GM21360 (cell line): ENCODE results near the gene DOLK.
"Not testable (repeated sequence)": the region's sequence is repeated elsewhere in the genome, so short reads cannot be mapped to it uniquely, and the experiment has no call there.

Experiments used
- ATAC-seq: cut with Tn5 transposase; IDR thresholded peaks from one replicate; pipeline ENCODE4 v1.9.1; 2021; ENCODE audit warnings: mild to moderate bottlenecking, moderate library complexity; ENCODE audit not compliant: unreplicated experiment

The DOLK gene

DNA sequence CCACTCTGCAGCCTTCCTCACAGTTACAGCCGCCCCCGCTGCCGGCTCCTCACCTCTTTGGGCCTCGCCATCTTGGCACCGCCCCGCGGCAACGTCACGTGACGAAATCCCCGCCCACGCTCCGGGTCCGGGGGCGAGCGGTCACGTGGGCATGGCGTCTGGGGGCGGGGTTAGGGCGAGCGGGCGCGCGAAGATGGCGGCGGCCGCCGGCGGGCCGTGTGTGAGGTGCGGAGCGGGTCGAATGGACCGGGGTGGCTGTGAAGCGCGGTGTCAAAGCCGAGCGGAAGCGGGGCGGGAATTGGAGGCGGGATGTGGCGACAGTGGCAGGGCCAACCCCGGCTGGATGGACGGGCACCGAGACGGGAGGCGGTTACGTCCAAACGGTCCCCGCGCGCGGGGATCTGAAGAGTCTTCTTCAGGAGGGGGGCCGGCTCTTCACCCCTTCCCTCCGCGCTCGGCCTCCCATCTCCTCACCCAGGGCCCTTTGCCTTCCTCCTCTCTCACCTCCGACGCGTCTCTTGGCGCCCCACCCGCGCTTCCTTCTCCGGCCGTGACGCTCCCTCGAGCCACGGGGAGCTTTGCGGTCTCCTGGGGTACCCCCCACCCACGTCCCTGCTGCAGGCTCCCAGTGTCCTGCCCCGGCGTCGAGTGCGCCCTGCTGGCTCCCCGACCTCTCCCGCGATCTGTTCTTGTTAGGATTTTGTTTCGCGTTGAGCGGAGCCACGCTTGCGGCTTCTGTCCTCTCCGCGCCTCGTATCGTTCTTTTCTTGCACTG is at the start of gene DOLK, which contains the start of gene NUP188:
Gene DOLK (minus strand): TSS at position 77 of the 775 bp plus-strand sequence. CDS start 300 bp downstream, outside the sequence.
Gene NUP188 (plus strand): TSS at position 173 of the 775 bp plus-strand sequence. CDS start 21 bp downstream, at position 194.
- ATAC-seq: peak; percentile 64

DNA sequence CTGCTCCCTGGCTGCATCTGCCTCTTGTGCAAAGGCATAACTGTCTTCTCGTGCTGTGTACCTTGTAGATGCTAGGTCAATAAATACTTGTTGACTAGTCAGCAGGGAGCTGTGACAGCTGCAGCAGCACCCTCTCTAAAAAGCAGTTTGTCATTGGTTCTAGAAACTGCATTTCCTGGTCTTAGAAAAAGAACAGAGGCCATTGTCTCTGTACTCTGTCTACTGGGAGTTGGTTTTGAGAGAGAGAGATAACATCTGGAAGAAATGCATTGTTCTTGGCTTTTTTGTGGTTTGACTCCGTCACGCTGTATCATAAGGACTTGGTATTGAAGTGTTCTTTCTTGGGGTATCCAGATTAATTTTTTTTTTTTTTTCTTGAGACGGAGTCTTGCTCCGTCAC is 48.4 kb upstream of the DOLK start:
- no peak for ATAC-seq

DNA sequence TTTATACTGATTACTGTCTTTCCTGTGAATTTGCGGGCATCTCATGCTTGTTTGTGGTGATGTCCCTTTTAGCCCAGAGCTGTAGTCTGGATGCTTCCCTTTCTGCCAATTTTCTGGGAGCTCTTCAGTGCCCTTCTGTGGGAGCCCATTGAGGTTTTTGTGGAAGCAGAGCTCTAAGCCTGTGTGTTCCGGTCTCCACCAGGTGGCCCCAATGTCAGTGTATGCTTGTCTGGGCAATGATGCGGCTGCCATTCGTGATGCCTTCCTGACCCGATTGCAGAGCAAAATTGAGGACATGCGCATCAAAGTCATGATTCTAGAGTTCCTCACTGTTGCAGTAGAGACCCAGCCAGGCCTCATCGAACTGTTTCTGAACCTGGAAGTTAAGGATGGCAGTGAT is 45.6 kb upstream of the DOLK start:
- ATAC-seq: no peak

DNA sequence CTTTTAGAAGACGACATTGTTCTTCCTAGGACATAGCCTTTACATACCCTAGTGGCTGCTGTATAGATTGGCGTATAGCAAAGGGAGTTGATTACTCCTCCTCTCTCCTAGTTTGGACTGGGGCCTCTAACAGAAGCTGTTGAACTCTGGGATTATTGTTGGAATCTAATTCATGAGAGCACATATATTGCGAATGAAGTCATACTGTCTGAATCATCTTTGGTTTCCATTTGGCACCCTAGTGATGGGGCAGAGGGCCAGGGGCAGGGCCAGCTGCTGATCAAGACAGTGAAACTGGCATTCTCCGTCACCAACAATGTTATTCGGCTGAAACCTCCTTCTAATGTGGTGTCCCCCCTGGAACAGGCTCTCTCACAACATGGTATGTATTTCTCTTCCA is 40.4 kb upstream of the DOLK start:
- no peak for ATAC-seq

DNA sequence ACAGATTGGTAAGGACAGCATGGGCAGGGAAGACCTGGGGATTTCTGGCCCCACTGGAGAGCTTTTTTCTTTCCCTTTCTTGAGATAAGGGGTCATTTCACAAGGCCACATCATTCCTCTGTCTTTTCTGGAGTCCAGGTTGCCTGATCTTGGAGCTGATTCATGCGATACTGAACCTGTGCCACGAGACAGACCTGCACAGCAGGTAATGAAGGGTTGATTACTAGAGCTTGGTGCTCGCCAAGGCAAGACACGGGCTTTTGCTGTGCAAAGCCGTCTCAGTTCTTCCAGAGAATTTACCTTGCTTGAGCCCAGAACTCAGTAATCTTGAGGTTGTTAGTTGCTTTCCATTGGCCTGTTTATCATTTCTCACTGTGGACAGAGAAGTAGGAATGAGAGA is 39.3 kb upstream of the DOLK start:
- ATAC-seq: no peak

DNA sequence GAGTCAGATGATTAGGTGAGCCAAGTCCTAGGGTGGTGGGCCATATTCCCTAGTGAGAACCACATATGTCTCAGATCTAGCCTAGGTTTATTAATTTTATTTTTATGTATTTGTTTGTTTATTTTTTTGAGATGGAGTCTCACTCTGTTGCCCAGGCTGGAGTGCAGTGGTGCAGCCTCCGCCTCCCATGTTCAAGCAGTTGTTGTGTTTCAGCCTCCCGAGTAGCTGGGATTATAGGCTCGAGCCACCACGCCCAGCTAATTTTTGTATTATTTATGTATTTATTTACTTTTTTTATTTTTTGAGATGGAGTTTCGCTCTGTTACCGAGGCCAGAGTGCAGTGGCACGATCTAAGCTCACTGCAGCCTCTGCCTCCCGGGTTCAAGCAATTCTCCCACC is 36.1 kb upstream of the DOLK start:
- no peak for ATAC-seq

DNA sequence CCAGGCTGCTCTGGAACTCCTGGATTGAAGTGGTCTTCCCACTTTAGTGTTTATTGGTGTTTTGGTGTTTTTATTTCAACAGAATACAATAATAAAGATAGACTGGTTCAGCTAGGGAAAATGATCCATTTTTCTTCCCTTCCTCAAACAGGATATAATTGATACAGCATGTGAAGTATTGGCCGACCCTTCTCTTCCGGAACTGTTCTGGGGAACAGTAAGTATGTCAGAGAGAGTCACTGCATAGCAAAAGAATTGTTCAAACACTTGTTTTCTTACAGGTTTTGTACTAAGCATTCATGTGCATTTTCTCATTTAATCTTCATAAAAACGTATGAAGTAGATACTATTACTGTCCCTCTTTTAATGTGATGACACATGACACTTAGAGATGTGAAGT is 31.7 kb upstream of the DOLK start:
- ATAC-seq: no peak

DNA sequence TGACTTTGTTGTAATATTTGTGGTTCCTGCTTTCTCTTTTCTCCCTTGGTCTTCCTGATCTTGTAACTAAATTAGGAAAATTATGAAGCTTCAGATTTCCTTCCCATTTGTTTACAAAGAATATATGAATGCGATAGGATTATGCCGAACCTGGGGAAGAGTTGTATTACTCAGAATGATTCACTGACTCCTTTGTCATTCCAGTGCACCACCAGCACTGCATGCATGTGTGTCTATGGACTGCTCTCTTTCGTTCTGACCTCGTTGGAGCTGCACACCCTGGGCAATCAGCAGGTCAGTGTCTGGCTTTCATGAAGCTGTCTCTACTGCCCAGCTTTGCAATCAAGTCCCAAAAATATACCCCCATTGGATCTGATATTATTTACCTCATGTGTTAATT is 25.6 kb upstream of the DOLK start:
- ATAC-seq: no peak

DNA sequence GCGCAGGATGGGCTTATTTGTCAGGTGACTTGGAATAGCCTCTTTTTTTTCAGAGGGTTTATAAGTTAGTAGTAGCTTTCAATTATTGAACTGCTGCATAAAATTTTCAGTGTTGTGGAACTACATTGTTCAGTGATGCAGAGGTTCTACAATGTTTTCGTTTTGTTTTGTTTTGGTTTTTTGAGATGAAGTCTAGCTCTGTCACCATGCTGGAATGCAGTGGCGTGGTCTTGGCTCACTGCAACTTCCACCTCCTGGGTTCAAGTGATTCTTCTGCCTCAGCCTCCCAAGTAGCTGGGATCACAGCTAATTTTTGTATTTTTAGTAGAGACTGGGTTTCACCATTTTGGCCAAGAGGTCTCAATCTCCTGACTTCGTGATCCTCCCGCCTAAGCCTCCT is 22.1 kb upstream of the DOLK start:
- ATAC-seq: no peak

DNA sequence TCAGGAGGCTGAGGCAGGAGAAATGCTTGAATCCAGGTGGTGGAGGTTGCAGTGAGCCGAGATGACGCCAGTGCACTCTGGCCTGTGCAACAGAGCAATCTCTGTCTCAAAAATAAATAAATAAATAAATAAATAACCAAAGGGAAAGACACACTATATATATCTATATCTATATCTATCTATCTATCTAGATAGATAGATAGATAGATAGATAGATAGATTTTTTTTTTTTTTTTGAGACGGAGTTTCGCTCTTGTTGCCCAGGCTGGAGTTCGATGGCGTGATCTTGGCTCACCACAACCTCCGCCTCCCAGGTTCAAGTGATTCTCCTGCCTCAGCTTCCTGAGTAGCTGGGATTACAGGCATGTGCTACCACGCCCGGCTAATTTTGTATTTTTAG is 14.0 kb upstream of the DOLK start:
- ATAC-seq: not testable (repeated sequence)

DNA sequence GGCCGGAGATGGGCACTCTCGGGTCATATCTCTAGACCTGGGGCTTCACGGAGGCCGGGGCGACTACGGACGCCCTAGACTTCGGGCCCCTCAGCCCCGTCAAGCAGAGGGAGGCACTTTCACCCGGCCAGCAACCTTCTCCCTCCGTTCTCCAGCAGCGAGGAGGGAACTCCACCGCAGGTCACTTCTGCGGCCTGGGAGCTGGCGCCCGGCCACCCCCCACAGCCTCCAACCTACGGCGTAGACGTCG is 201 bp downstream of the DOLK start:
- ATAC-seq: no peak

DNA sequence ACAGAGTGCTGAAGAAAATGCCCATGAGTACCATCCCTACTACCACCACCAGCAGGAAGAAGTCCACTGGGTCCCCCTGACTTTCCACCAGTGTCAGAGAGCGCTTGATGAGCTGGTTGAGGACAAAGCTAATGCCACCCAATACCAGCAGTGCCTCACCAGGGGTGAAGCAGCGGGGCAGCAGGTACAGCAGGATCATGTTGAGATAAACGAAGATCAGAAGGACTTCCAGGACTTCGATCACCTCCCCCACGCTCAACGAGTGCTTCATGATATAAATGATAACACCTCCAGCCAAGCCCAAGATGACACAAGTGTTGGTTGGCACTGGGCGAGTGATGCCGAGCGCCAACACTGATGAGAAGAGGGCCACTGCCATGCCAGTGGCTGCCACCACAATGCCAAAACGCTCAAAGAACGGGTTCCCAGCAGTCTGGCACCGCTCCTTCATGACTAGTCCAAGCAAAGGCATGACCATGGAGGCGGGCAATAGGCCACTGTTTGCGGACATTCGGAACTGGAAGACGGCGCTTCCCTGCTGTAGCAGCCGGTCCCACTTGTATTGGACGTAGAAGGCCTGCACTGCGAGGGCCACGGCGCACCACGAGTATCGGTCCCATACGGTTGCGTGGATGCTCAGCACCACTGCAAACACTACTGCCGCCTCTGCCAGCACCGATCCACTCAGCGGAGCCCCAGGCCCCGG is 679 bp downstream of the DOLK start:
- ATAC-seq: peak; percentile 19

DNA sequence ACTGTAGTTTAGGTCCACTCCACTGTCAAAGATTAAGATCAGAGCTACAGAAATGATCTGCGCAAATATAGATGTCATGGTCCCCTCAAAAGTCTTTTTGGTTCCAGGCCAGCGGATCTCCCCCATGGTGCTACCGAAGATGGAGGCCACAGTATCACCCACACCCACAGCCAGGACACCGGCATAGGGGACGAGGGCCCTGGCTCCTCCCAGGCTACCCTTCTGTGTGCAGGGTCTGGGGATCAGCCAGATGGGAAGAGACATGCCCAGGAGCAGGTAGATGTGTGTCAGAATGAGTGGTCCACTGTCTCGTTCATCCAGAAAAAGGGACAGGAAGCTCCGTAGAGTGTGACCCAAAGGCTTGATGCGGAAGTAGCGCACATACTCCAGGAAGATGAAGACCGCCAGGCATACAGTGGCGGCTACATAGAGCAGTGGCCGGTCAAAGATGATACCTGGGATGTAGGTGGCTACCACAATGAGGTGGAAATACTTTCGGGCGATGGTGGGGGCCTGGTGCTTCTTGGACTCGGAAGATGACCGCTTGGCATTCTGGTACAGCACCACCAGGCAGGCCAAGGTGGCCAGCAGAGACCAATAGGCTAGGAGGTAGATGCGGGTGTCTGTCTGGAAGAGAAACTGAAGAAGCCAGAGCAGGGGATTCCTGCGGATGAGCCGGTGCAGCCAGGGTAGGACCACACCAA is 1.5 kb downstream of the DOLK start:
- no peak for ATAC-seq

DNA sequence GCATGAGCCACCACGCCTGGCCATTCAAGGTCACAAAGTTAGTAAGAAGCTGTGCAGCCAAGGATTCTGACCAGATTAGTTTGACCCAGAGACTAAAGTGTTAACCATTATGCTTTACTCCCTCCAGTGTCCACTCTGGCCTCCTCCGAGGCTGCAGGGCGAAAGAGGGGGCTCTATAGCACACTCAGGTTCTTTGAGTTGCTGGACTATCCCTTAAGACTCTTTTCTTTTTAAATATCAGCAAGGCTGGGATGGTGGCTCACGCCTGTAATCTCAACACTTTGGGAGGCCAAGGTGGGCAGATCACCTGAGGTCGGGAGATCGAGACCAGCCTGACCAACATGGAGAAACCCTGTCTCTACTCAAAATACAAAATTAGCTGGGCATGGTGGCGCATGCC is 2.4 kb downstream of the DOLK start:
- ATAC-seq: not testable (repeated sequence)

DNA sequence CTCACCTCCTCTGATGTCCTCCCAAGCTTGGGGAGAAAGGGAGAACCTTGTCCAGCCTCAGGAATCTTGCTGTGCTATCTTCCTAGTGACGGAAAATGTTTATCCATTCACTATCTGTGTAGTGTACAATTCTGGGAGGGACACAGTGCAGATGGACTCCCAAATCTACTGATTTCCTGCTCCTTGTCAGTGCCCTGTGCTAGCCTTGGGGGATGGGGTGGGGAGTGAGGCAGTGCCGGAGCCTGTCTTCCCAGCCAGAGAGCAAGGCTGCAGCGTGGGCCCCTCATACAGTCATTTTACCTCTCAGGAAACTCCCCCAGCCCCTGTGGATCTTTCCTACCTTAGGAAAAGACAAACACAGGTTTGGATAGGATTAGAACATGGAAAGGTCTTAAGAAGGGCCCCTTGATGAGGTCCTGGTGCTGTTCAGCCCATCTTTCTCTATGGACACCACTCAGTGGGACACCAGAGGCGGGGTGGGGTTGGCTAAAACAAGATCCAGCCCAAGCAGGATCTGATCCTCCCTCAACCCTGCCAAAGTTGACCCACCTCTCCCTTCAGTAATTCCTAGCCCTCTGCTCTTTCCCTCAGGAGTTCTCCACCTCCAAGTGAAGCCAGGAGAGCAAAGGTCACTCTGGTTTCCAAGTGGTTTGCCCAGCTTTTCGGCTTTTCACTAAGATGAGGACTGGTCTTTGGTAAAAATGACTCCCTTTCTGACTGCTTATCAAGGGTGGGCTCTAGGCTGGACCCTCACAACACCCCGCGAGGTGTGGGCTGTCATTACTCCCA is 3.4 kb downstream of the DOLK start:
- no peak for ATAC-seq

DNA sequence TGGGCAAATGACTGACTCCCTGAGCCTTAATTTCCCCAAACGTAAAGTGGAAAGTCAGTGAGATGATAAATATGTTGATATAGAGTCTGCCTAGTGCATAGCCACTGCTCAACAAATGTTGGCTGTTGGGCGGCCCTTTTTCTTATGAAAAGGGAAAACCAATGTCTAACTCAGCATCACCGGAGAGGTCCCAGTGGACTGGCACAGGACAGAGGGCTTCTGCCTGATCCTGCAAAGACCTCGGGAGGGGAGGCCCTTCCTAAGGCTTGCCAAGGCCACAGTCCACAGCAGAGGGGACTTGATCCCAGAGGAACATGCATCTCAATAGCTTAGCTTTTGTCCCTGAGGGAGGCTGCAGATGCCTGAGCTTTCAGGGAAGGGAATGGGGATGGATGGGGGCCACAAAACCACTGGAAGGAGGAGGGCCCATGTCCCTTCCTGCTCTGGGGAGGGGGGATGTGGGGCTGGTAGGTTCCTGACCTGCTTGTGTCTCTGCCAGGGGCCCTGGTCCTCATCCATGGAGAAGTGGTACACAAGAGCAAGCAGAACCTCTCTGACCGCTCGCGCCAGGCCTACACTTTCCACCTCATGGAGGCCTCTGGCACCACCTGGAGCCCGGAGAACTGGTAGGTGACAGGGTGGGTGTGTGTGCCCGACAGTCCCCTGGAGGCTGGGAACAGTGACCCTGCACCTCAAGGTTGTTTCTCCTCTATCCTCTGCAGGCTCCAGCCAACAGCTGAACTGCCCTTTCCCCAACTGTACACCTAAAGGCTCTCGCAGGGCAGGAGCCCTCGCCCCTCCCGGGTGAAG is 6.3 kb downstream of the DOLK start:
- no peak for ATAC-seq

DNA sequence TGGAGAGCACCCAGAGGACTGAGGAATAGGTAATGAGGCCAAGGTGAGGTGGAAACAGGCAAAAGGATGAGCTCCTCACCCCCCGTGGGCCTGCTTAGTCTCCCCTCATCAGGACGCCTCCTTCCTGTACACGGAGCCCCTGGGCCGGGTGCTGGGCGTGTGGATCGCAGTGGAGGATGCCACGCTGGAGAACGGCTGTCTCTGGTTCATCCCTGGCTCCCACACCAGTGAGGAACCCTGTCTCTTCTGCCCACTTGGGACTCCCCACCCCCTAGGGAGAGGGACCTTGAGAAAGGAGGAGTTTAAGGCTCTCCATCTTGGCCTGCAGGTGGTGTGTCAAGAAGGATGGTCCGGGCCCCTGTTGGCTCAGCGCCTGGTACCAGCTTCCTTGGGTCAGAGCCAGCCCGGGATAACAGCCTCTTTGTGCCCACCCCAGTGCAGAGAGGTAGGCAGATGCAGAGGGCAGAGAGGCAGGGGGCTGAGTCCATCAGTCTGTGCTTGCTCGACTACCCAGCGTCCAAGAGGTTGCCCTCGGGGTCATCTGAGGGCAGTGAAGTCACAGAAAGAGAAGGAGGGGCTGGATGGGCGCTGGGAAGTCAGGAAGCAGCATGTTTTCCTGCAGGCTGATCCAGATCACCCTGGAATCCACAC is 7.0 kb downstream of the DOLK start:
- no peak for ATAC-seq

DNA sequence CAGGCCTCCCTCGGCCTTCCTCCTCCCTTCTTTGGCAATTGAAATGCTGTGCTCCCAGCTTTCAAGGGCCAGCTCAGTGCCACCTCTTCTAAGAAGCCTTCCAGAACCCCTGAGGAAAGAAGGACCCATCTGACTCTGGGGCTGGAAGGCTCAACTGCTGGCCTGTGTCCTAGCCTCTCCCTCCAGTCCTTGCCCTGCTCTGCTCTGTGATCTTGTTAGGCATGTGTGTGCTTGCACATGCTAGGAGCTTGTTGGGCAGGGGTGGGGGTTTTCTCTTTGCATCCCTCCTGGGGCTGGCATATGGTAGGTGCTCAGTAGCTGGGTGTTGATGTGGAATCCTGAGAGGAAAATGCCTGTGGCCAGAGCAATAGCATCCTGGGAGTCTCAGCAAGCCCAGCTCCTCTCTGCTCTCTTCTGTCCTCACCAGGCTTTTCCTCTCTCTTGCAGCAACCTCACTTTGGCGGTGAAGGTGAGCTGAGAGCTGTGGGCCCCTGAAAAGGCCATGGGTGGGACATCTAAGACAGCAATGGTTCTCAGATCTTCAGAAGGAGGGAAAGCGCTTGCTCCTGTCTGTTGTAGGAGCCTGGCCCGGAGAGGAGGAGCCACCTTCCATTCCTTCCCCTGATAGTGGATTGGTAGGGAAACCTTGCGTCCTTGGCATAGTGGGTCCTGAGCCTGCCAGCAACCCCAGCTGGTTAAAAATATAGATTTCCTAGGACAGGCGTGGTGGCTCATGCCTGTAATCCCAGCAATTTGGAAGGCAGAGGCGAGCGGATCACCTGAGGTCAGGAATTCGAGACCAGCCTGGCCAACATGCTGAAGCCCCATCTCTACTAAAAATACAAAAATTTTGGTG is 9.9 kb downstream of the DOLK start:
- ATAC-seq: no peak
